Progenitor cell of endocrine pancreas (in vitro differentiated cells): ENCODE measurements around the gene SPTY2D1. TPM values are rescaled to one million over a fixed set of nuclear protein-coding genes. Genes with fewer than 3 reads are reported as not detected.

Source experiments
- DNase-seq: peaks from one replicate; pipeline ENCODE4 v3.0.0; 2021; ENCODE audit warnings: low spot score; ENCODE audit not compliant: unreplicated experiment
- H3K27ac Mint-ChIP-seq: 2 replicates; pipeline ENCODE4 v1.8.0; 2021; ENCODE audit warnings: mild to moderate bottlenecking, moderate library complexity, mixed read lengths
- H3K27me3 Mint-ChIP-seq: 2 replicates; pipeline ENCODE4 v1.8.0; 2021; ENCODE audit warnings: mixed read lengths
- H3K36me3 Mint-ChIP-seq: 2 replicates; pipeline ENCODE4 v1.8.0; 2022; ENCODE audit warnings: mixed read lengths; ENCODE audit not compliant: insufficient read depth
- H3K4me1 Mint-ChIP-seq: 2 replicates; pipeline ENCODE4 v1.8.0; 2021; ENCODE audit warnings: low read depth, mixed read lengths
- H3K4me3 Mint-ChIP-seq: 2 replicates; pipeline ENCODE4 v1.8.0; 2021; ENCODE audit warnings: low read depth, mild to moderate bottlenecking, moderate library complexity, mixed read lengths
- H3K9me3 Mint-ChIP-seq: 2 replicates; pipeline ENCODE4 v1.8.0; 2021; ENCODE audit warnings: low read depth, mixed read lengths
- total RNA-seq: library from RNA; stranded (reverse); gene quantifications from 2 replicates; pipeline ENCODE4 v1.2.1, GENCODE V29; 2021
- TF ChIP-seq, protein P1 (sequence below): fragments of 200-600 bp; sonication (generic); IDR thresholded peaks from one replicate; pipeline ENCODE4 v1.5.0; 2021; ENCODE audit warnings: antibody characterized with exemption, mild to moderate bottlenecking; ENCODE audit not compliant: unreplicated experiment

The SPTY2D1 gene
- total RNA-seq, 1 donor from 2014 or later = 21.6 TPM

GRCh38 chr11:18588297-18589252 lies 45.6 kb downstream of the SPTY2D1 start, which contains the start of gene UEVLD:
UEVLD (minus strand) TSS chr11:18588734; CDS start chr11:18588654, 80 bp downstream.
- H3K36me3 Mint-ChIP-seq = no peaks in the 10 kb centered on the region
- H3K4me3 Mint-ChIP-seq = no peak within 1 kb of the TSS
- no peaks in the 10 kb centered on the region for H3K9me3 Mint-ChIP-seq
- peak; percentile 81 for DNase-seq
- TF ChIP-seq, protein P1, sequence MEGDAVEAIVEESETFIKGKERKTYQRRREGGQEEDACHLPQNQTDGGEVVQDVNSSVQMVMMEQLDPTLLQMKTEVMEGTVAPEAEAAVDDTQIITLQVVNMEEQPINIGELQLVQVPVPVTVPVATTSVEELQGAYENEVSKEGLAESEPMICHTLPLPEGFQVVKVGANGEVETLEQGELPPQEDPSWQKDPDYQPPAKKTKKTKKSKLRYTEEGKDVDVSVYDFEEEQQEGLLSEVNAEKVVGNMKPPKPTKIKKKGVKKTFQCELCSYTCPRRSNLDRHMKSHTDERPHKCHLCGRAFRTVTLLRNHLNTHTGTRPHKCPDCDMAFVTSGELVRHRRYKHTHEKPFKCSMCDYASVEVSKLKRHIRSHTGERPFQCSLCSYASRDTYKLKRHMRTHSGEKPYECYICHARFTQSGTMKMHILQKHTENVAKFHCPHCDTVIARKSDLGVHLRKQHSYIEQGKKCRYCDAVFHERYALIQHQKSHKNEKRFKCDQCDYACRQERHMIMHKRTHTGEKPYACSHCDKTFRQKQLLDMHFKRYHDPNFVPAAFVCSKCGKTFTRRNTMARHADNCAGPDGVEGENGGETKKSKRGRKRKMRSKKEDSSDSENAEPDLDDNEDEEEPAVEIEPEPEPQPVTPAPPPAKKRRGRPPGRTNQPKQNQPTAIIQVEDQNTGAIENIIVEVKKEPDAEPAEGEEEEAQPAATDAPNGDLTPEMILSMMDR = no peak
- no peaks in the 10 kb centered on the region for H3K27me3 Mint-ChIP-seq
- H3K27ac Mint-ChIP-seq = no peak within 1 kb of the TSS
- peaks cover 3% of the 10 kb centered on the region for H3K4me1 Mint-ChIP-seq

- Mint-ChIP-seq H3K27ac (no peak overlapping the region), H3K9me3 (no peaks in the 10 kb centered on the region), H3K4me3 (no peak overlapping the region), H3K36me3 (peaks cover 7% of the 10 kb centered on the region), H3K27me3 (no peaks in the 10 kb centered on the region), H3K4me1 (peaks cover 4% of the 10 kb centered on the region)
- DNase-seq = no peak
- TF ChIP-seq, protein P1 = no peak
These were observed 52.3 kb downstream of the SPTY2D1 start for GRCh38 chr11:18581825-18582224.

DNA sequence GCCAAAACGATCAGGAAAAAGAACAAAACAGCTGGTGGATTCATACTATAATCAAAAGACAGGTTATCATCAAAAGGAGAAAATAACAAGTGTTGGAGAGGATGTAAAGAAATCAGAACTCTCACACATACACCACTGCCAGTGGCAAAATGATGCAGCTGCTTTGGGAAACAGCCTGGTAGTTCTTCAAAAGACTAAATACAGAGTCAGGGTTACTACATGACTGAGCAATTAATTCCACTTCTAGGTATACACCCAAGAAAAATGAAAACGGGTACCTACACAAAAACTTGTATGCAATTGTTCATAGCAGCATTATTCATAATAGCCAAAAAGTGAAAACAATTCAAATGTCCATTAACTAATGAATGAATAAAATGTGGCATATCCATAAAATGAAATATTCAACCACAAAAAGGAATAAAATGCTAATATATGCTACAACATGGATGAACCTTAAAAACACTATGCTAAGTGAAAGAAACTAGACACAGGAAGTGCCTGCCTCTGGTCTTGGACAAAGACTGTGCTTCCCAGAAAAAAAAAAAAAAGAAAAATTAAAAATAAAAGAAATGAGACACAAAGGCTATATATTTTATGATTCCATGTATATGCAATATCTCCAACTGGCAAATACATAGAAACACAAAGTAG lies 53.9 kb downstream of the SPTY2D1 start:
- TF ChIP-seq, protein P1 = no peak
- Mint-ChIP-seq H3K9me3 (no peaks in the 10 kb centered on the region), H3K36me3 (peaks cover 9% of the 10 kb centered on the region), H3K27ac (no peak overlapping the region), H3K4me3 (no peak overlapping the region), H3K4me1 (peaks cover 6% of the 10 kb centered on the region), H3K27me3 (no peaks in the 10 kb centered on the region)
- no peak for DNase-seq

- H3K4me3 Mint-ChIP-seq = no peak overlapping the region
These were observed 55.1 kb downstream of the SPTY2D1 start for GRCh38 chr11:18578975-18579598.

More at GRCh38 chr11:18578975-18579598, 55.1 kb downstream of the SPTY2D1 start:
- H3K27ac Mint-ChIP-seq = peak overlapping the region; percentile 88
- TF ChIP-seq, protein P1 = no peak
- peaks cover 6% of the 10 kb centered on the region for H3K4me1 Mint-ChIP-seq
- no peaks in the 10 kb centered on the region for H3K27me3 Mint-ChIP-seq
- DNase-seq = no peak
- H3K36me3 Mint-ChIP-seq = peaks cover 9% of the 10 kb centered on the region
- no peaks in the 10 kb centered on the region for H3K9me3 Mint-ChIP-seq
